IMR-90 (cell line): Measurements from ENCODE around the gene ICAM5. TPM values are rescaled to one million over a fixed set of nuclear protein-coding genes. Genes with fewer than 3 reads are reported as not detected.

Source experiments
- ATAC-seq: fragments of 200-7000 bp; cut with Tn5 transposase; 2 replicates; pipeline ENCODE4 v1.9.1; 2020; ENCODE audit warnings: low read depth, mild to moderate bottlenecking, moderate library complexity
- BruUV-seq: library from RNA; stranded (reverse); fragments of 400-500 nt; replicated peaks from 2 replicates; lab custom pipeline; 2021; lab: Mats Ljungman, UMichigan
- CTCF ChIA-PET: fragments of 300-600 bp; formaldehyde crosslinking; extraction: SDS; loops from one replicate; lab custom pipeline; 2021; ENCODE audit warnings: antibody characterized with exemption; lab: Yijun Ruan, JAX
- POLR2A ChIA-PET: fragments of 300-600 bp; sonication (Branson Sonifier 250); formaldehyde crosslinking; loops from one replicate; lab custom pipeline; 2022; ENCODE audit warnings: antibody characterized with exemption; ENCODE audit not compliant: unreplicated experiment; lab: Charles Lee
- DNase-seq: peaks from one replicate; pipeline ENCODE4 v3.0.0; 2013
- H2AFZ ChIP-seq: replicated peaks from 2 replicates; pipeline ENCODE3; 2013; ENCODE audit warnings: low read length, mild to moderate bottlenecking; ENCODE audit not compliant: poor library complexity
- H2AK5ac ChIP-seq: 2 replicates; pipeline ENCODE4 v1.6.1; 2013; ENCODE audit warnings: low read depth, low read length, inconsistent platforms
- H2AK9ac ChIP-seq: replicated peaks from 2 replicates; pipeline ENCODE3; 2013; ENCODE audit warnings: mild to moderate bottlenecking, low read depth, low read length, moderate library complexity; ENCODE audit not compliant: poor library complexity
- H2BK120ac ChIP-seq: 2 replicates; pipeline ENCODE4 v1.6.1; 2013; ENCODE audit warnings: low read depth, low read length, inconsistent platforms
- H2BK15ac ChIP-seq: 3 replicates; pipeline ENCODE4 v1.6.1; 2013; ENCODE audit warnings: low read depth, low read length, inconsistent platforms
- H2BK20ac ChIP-seq: 2 replicates; pipeline ENCODE4 v1.6.1; 2013; ENCODE audit warnings: low read depth, mild to moderate bottlenecking, inconsistent platforms, low read length, moderate library complexity
- H2BK5ac ChIP-seq: 2 replicates; pipeline ENCODE4 v1.6.1; 2013; ENCODE audit warnings: mild to moderate bottlenecking, low read depth, low read length, inconsistent platforms; ENCODE audit not compliant: poor library complexity, severe bottlenecking
- H3K14ac ChIP-seq: replicated peaks from 2 replicates; pipeline ENCODE4 v1.6.1; 2013; ENCODE audit warnings: low read depth, low read length, inconsistent platforms
- H3K18ac ChIP-seq: 2 replicates; pipeline ENCODE4 v1.6.1; 2013; ENCODE audit warnings: low read depth, low read length, control low read depth
- H3K23ac ChIP-seq: 2 replicates; pipeline ENCODE4 v1.6.1; 2013; ENCODE audit warnings: low read depth, low read length, inconsistent platforms
- H3K27ac ChIP-seq: 2 replicates; pipeline ENCODE4 v1.5.1; 2013; ENCODE audit warnings: mild to moderate bottlenecking, control low read depth, low read length; ENCODE audit not compliant: insufficient read depth
- H3K27me3 ChIP-seq: 2 replicates; pipeline ENCODE4 v1.6.1; 2013; ENCODE audit warnings: low read length; ENCODE audit not compliant: control insufficient read depth, insufficient read depth
- H3K36me3 ChIP-seq: 2 replicates; pipeline ENCODE4 v1.6.1; 2013; ENCODE audit warnings: low read length, mixed read lengths; ENCODE audit not compliant: control insufficient read depth, insufficient read depth
- H3K4ac ChIP-seq: 2 replicates; pipeline ENCODE4 v1.6.1; 2013; ENCODE audit warnings: low read depth, low read length, inconsistent platforms
- H3K4me1 ChIP-seq: 2 replicates; pipeline ENCODE4 v1.6.1; 2013; ENCODE audit warnings: low read length, mixed read lengths; ENCODE audit not compliant: control insufficient read depth, insufficient read depth
- H3K4me2 ChIP-seq: 2 replicates; pipeline ENCODE4 v1.6.1; 2013; ENCODE audit warnings: low read depth, mild to moderate bottlenecking, control low read depth, low read length, moderate library complexity
- H3K4me3 ChIP-seq: 2 replicates; pipeline ENCODE4 v1.5.1; 2013; ENCODE audit warnings: low read depth, mild to moderate bottlenecking, control low read depth, low read length, moderate library complexity; ENCODE audit not compliant: insufficient read depth
- H3K56ac ChIP-seq: 2 replicates; pipeline ENCODE4 v1.6.1; 2013; ENCODE audit warnings: low read length, inconsistent platforms; ENCODE audit not compliant: insufficient read depth; ENCODE audit errors: extremely low read depth
- H3K79me1 ChIP-seq, 2 experiments: 2 replicates each; pipeline ENCODE4 v1.6.1; 2013; ENCODE audit warnings: low read length in 2 of 2, inconsistent platforms in 1 of 2, low read depth in 1 of 2
- H3K9ac ChIP-seq: 2 replicates; pipeline ENCODE4 v1.6.1; 2013; ENCODE audit warnings: low read depth, low read length, control low read depth
- H3K9me1 ChIP-seq: 2 replicates; pipeline ENCODE4 v1.6.1; 2013; ENCODE audit warnings: low read length, inconsistent platforms; ENCODE audit not compliant: insufficient read depth
- H3K9me3 ChIP-seq: 2 replicates; pipeline ENCODE4 v1.6.1; 2013; ENCODE audit warnings: low read length; ENCODE audit not compliant: control insufficient read depth, insufficient read depth
- H4K20me1 ChIP-seq: 2 replicates; pipeline ENCODE4 v1.6.1; 2013; ENCODE audit warnings: low read length, inconsistent platforms; ENCODE audit not compliant: insufficient read depth
- H4K5ac ChIP-seq: 2 replicates; pipeline ENCODE4 v1.6.1; 2013; ENCODE audit warnings: mild to moderate bottlenecking, low read depth, low read length, control low read depth
- H4K8ac ChIP-seq, 2 experiments: 2 replicates each; pipeline ENCODE4 v1.6.1; 2013; ENCODE audit warnings: low read depth in 2 of 2, low read length in 2 of 2, control low read depth in 1 of 2, inconsistent platforms in 1 of 2
- H4K91ac ChIP-seq: 2 replicates; pipeline ENCODE4 v1.6.1; 2013; ENCODE audit warnings: low read depth, low read length, inconsistent platforms; ENCODE audit not compliant: insufficient read depth
- MAZ ChIP-seq: IDR thresholded peaks from 2 replicates; pipeline ENCODE4 v1.6.1; 2012; ENCODE audit warnings: low read depth, mild to moderate bottlenecking, low read length, improper control_type of control experiment, moderate library complexity, borderline replicate concordance
- RAD21 ChIP-seq: IDR thresholded peaks from 2 replicates; pipeline ENCODE4 v1.6.1; 2012; ENCODE audit warnings: low read length, improper control_type of control experiment
- WGBS, 2 experiments: methylation state at CpG; one replicate each; pipeline versions ENCODE4 v1.1.5 to v1.1.7; 2013; ENCODE audit warnings: missing lambda C conversion rate in 2 of 2; ENCODE audit not compliant: insufficient read length in 1 of 2; ENCODE audit errors: extremely low coverage in 2 of 2; 5-methylcytosine and 5-hydroxymethylcytosine counted together
- dilution Hi-C: fragments of 300-500 bp; cut with HindIII; formaldehyde crosslinking; loops from one replicate; pipeline ENCODE4 v1.14.3; 2018; ENCODE audit warnings: low sequenced_read_pairs; ENCODE audit not compliant: unreplicated experiment
- in situ Hi-C: fragments of 300-500 bp; cut with MboI; formaldehyde crosslinking; loops from 3 replicates; pipeline ENCODE4 v1.14.3; 2019; ENCODE audit warnings: low sequenced_read_pairs, inconsistent platforms, mixed read lengths
- intact Hi-C: fragments of 100-400 bp; cut with micrococcal nuclease; formaldehyde crosslinking; loops from 2 replicates; pipeline ENCODE4 v1.10.0; 2022
- polyA plus RNA-seq, 3 experiments: library from polyadenylated mRNA; depleted of rRNA; stranded (reverse); fragments of >200 nt; gene quantifications; 2 replicates each; pipeline ENCODE4 v1.2.3, GENCODE V29; 2012; ENCODE audit warnings: low replicate concordance in 1 of 3
- total RNA-seq: library from RNA; depleted of rRNA; stranded (reverse); fragments of >200 nt; gene quantifications from 2 replicates; pipeline ENCODE4 v1.2.3, GENCODE V29; 2012

Gene ICAM5
- total and polyA plus RNA-seq, 2 of the 4 experiments (the other 2 are of a cell fraction): 3.0 to 23.9 TPM

- DNase-seq: peak; percentile 40
- Histone ChIP-seq H4K20me1 (0 out of 2 replicates have a peak, but pooled peaks cover 2% of the 10 kb centered on the region), H3K23ac (peak overlapping the region; percentile 52; the same call in 1 of the 2 replicates), H2AK9ac (peak overlapping the region; percentile 88), H3K27ac (no peak overlapping the region; the same call in 1 of the 2 replicates), H3K4me1 (peaks cover 24% of the 10 kb centered on the region), H3K56ac (no peak overlapping the region), H2BK15ac (no peak overlapping the region), H3K4ac (peak overlapping the region; percentile 72), H3K36me3 (peaks cover 8% of the 10 kb centered on the region; the same call in 1 of the 2 replicates), H3K27me3 (no peaks in the 10 kb centered on the region; the same call in 1 of the 2 replicates), H2AK5ac (peak overlapping the region; percentile 86; the same call in 1 of the 2 replicates), H4K91ac (no peak overlapping the region; the same call in 1 of the 2 replicates), H2BK120ac (no peak overlapping the region), H3K18ac (no peak overlapping the region; the same call in 1 of the 2 replicates), H3K9ac (no peak overlapping the region), H3K9me1 (peaks cover 12% of the 10 kb centered on the region), H3K4me2 (peak overlapping the region; percentile 96), H3K9me3 (no peaks in the 10 kb centered on the region), H2BK20ac (no peak overlapping the region), H2BK5ac (no peak overlapping the region), H3K4me3 (peak overlapping the region; percentile 77), H3K14ac (no peak overlapping the region), H3K79me1 (peaks cover 0 to 4% of the 10 kb centered on the region in 2 experiments; a peak in 1 of 4 replicates), H4K5ac (peak overlapping the region; percentile 5; the same call in 1 of the 2 replicates), H2AFZ (peak overlapping the region; percentile 92), H4K8ac (peak overlapping the region; percentile 53 to 82; a peak in 3 of 4 replicates)
- TF ChIP-seq RAD21: no peak
- TF ChIP-seq MAZ: 0 out of 2 replicates have a peak, but pooled peaks have one; percentile 8
- intact Hi-C loops (no loop called here), in situ Hi-C loops (no loop called here), dilution Hi-C loops (no loop called here)
- no TSS peak for BruUV-seq
- ChIA-PET POLR2A (interaction anchor here (0.5 to 1.0 kb wide), 3 partner anchors 12 to 44 kb away, joined by 3 to 4 read pairs (median 4); no protein-coding TSS in a partner anchor), CTCF (interaction anchor here (0.6 to 0.8 kb wide), 2 partner anchors 100 to 1812 kb away, joined by 3 to 7 read pairs; no protein-coding TSS in a partner anchor)
- ATAC-seq: peak; percentile 12; the same call in 1 of the 2 replicates
- 17% methylated on average over 2 of the region's 23 CpGs; no CpG with 5 or more reads in 1 of the 2 experiments for WGBS, 2 experiments
These were observed 1.0 kb upstream of the ICAM5 start for GRCh38 chr19:10288662-10289166.
